ENCODE measurements around the gene SELENOH. TPM values are rescaled to one million over a fixed set of nuclear protein-coding genes. Genes with fewer than 3 reads are reported as not detected.
A peak's percentile ranks its signal among the peaks of the same experiment; 100 is the strongest.

SELENOH gene
- total and polyA plus RNA-seq, 9 of the 15 experiments (the other 6 are each of a cell fraction or from before 2014, with no cell fraction given): 16.6 to 299 (median 118) TPM

GRCh38 chr11:57711414-57712255, 29.7 kb upstream of the SELENOH start, which contains the start of gene MED19:
TSS of gene MED19 (minus strand) at chr11:57712215. CDS start at chr11:57712179, 36 bp downstream.
- Histone ChIP-seq H3K27ac (ENCODE audit: extremely low read depth, low read depth, low read length) (peak within 1 kb of the TSS; percentile 99), H3K4me3 (peak within 1 kb of the TSS; percentile 95), H3K36me3 (ENCODE audit: control insufficient read depth, insufficient read depth, low read length) (peaks cover 23% of the 10 kb centered on the region; the same call in 2 of the 3 replicates), H3K9me1 (ENCODE audit: control insufficient read depth, insufficient read depth, low read length) (no peaks in the 10 kb centered on the region), H3K27me3 (ENCODE audit: control insufficient read depth in 2 of 2, insufficient read depth in 2 of 2, low read length in 2 of 2) (no peaks in the 10 kb centered on the region), H3K9ac (ENCODE audit: insufficient read depth in 1 of 2, low read depth in 2 of 2, low read length in 2 of 2) (peak within 1 kb of the TSS; percentile 99 to 100), H4K20me1 (replicated peaks; ENCODE audit: control insufficient read depth, insufficient read depth, low read length) (0 out of 2 replicates have a peak, but pooled peaks cover 4% of the 10 kb centered on the region), H3K9me3 (replicated peaks; ENCODE audit: control insufficient read depth, insufficient read depth, low read depth, low read length) (no peaks in the 10 kb centered on the region; the same call in 1 of the 2 replicates), H3K4me2 (ENCODE audit: insufficient read depth, low read length) (peak within 1 kb of the TSS; percentile 98), H2AFZ (ENCODE audit: low read depth, low read length) (peak within 1 kb of the TSS; percentile 91), H3K4me1 (replicated peaks in 1 of 2; ENCODE audit: control insufficient read depth in 2 of 2, insufficient read depth in 2 of 2, low read length in 2 of 2) (peaks cover 9% of the 10 kb centered on the region in 2 experiments; a peak in 3 of 5 replicates), H3K79me2 (ENCODE audit: control insufficient read depth, insufficient read depth, low read length) (peaks cover 62% of the 10 kb centered on the region)
- ChIA-PET POLR2A (interaction anchor here (0.6 to 4.0 kb wide), 13 partner anchors 9 to 371 kb away, joined by 3 to 53 read pairs (median 4); partner anchors contain the start of genes CTNND1 and SELENOH), CTCF (ENCODE audit: low intra/inter-chr PET ratio) (no interaction called here)
- FAIRE-seq: no peak
- WGBS (ENCODE audit: insufficient coverage, low coverage, missing lambda C conversion rate): under 1% methylated on average over 49 of the region's 51 CpGs
- ATAC-seq: peak; percentile 79
- intact Hi-C loops (cut with micrococcal nuclease) (loop anchor here (1.0 to 2.0 kb wide), 2 partner anchors 44 to 89 kb away; no protein-coding TSS in a partner anchor), in situ Hi-C loops (cut with MboI) (no loop called here)
- BruUV-seq (replicated peaks): TSS peak; percentile 74
- peak; percentile 87 to 91 (median 89) for DNase-seq (ENCODE audit: extremely low read depth in 1 of 4, low spot score in 3 of 4)
- TF ChIP-seq E2F6 (IDR thresholded peaks at IDR 0.05; ENCODE audit: borderline replicate concordance in 1 of 2, extremely low read depth in 1 of 2, insufficient read depth in 1 of 2, insufficient read length in 1 of 2, low read depth in 1 of 2, low read length in 1 of 2, poor library complexity in 1 of 2, severe bottlenecking in 1 of 2) (peak in 1 of 2 experiments; percentile 25), CEBPB (tag; IDR thresholded peaks at IDR 0.05) (peak; percentile 53; the same call in 1 of the 2 replicates), SP1 (CRISPR knock-in tag; IDR thresholded peaks at IDR 0.05) (peak; percentile 31; the same call in 1 of the 2 replicates), MTA3 (IDR thresholded peaks at IDR 0.05; ENCODE audit: borderline replicate concordance) (peak; percentile 12; the same call in 1 of the 2 replicates), PHF8 (IDR thresholded peaks at IDR 0.05; ENCODE audit: borderline replicate concordance, low read length) (peak; percentile 61; the same call in 1 of the 2 replicates), TEAD4 (IDR thresholded peaks at IDR 0.05; ENCODE audit: low read length) (peak; percentile 5; the same call in 1 of the 2 replicates), TEAD4 (CRISPR knock-in tag; IDR thresholded peaks at IDR 0.05; ENCODE audit: borderline replicate concordance) (no peak), EGR1 (conservative IDR thresholded peaks at IDR 0.05) (peak; percentile 86), MXI1 (IDR thresholded peaks at IDR 0.05; ENCODE audit: low read depth, low read length) (0 out of 2 replicates have a peak, but pooled peaks have one; percentile 31), KDM4B (IDR thresholded peaks at IDR 0.05; ENCODE audit: borderline replicate concordance in 2 of 2, low read depth in 1 of 2) (peak in 1 of 2 experiments; percentile 60; a peak in 2 of 4 replicates), PBX2 (CRISPR knock-in tag; IDR thresholded peaks at IDR 0.05; ENCODE audit: low read depth) (peak; percentile 44; the same call in 1 of the 2 replicates), PBX2 (tag; conservative IDR thresholded peaks at IDR 0.05; ENCODE audit: low read depth) (no peak), ZNF263 (CRISPR knock-in tag; IDR thresholded peaks at IDR 0.05; ENCODE audit: borderline replicate concordance) (peak; percentile 38; the same call in 1 of the 2 replicates), ZBTB34 (CRISPR knock-in tag; IDR thresholded peaks at IDR 0.05) (no peak)

Data from K562 (cell line).